GM21737 (cell line): Measurements from ENCODE around the gene EEF1A1.
"Not testable (repeated sequence)": the region's sequence is repeated elsewhere in the genome, so short reads cannot be mapped to it uniquely, and the experiment has no call there.

Experiments used
- ATAC-seq: cut with Tn5 transposase; IDR thresholded peaks from one replicate; pipeline ENCODE4 v1.9.1; 2021; ENCODE audit warnings: mild to moderate bottlenecking, moderate library complexity; ENCODE audit not compliant: unreplicated experiment

EEF1A1 gene

DNA sequence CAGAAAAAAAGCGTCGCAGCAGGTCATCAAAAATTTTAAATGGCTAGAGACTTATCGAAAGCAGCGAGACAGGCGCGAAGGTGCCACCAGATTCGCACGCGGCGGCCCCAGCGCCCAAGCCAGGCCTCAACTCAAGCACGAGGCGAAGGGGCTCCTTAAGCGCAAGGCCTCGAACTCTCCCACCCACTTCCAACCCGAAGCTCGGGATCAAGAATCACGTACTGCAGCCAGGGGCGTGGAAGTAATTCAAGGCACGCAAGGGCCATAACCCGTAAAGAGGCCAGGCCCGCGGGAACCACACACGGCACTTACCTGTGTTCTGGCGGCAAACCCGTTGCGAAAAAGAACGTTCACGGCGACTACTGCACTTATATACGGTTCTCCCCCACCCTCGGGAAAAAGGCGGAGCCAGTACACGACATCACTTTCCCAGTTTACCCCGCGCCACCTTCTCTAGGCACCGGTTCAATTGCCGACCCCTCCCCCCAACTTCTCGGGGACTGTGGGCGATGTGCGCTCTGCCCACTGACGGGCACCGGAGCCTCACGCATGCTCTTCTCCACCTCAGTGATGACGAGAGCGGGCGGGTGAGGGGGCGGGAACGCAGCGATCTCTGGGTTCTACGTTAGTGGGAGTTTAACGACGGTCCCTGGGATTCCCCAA, at the start of gene EEF1A1:
Gene EEF1A1, minus strand, starts transcription at position 345 of the 663 bp plus-strand sequence. CDS start 1,006 bp downstream, outside the sequence.
- peak; percentile 68 for ATAC-seq

DNA sequence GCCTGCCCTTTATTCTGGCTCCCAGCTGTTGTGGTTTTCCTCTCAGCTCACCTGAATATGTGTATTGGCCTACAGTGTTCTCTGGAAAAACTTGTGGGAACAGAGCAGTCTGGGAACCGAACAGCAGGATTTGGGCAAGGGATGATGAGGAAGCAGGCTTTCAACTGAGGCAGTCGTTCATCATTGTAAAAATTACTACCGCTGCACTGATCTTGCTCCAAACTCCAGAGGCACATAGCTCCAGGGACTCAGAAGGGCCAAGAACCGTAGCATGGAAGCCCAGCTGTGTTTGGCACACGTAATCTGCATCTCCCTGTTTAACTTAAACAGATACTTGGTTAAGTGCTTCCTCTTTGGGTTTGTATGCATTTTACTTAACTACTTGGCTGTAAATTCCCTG, 48.3 kb upstream of the EEF1A1 start:
- ATAC-seq, result no peak

DNA sequence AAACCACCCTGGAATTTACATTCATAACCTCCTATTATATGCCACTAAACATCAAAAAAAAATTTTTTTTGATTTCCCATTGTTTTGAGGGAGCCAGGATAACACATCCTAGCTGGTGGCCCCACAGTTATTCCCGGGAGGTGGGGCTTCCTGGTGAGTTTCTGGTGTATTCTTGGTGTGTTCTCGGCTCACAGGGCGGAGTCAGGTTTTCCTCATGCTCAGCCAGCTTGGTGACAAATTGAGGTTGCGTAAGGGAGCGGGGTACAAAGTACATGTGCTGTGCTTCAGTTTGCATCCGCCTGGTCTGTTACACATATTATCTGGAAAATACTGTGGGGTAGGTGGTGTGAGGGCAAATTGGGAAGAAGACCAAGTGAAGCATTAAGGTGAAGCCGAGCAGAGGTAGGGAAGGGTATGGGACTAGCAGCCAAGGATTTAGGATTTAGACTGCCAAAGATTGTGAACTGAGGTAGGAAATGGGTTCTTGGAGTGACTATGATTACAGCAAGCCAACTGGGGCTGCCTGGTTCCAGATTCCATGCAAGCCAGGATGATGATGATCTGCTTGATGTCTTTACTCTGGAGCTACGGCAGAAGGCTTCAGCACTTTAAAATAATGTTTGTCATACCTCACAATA, 46.2 kb upstream of the EEF1A1 start:
- ATAC-seq, result no peak

DNA sequence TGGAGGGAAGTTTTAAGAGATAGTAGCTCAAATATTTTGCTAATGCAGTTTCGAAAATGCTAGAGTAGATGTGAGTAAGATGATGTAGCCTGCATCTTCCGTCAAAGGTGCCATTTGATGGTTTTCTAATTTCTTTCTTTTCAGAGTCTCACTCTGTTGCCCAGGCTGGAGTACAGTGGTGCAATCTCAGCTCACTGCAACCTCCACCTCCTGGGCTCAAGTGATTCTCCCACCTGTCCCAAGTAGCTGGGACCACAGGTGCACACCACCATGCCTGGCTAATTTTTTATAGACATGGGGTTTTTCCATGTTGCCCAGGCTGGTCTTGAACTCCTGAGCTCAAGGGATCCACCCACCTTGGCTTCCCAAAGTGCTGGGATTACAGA, 45.6 kb upstream of the EEF1A1 start:
- ATAC-seq, result not testable (repeated sequence)

DNA sequence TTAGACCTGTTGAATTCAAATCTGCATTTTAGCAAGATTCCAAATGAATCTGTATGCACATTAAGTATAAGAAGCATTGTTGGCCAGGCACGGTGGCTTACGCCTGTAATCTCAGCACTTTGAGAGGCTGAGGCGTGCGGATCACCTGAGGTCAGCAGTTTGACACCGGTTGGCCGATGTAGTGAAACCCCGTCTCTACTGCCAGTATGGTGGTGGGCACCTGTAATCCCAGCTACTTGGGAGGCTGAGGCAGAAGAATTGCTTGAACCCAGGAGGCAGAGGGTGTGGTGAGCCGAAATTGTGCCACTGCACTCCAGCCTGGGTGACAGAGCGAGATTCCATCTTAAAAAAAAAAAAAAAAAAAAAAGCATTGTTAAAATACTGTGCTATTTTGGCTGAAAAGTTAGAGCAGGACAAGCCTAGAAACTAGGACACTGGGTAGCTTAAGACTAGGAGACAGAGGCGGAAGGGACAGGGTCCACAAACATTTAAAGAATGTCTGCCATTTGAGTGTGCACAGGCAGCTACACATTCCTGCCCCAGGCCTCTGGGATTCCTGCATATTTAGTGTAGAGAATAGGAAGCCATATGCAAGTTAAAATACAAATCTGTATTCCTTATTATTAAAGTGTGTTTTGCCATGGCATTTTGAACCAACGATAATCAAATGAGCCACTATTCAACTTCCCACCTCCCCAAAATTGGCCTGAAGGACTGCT, 45.1 kb upstream of the EEF1A1 start:
- no peak for ATAC-seq

DNA sequence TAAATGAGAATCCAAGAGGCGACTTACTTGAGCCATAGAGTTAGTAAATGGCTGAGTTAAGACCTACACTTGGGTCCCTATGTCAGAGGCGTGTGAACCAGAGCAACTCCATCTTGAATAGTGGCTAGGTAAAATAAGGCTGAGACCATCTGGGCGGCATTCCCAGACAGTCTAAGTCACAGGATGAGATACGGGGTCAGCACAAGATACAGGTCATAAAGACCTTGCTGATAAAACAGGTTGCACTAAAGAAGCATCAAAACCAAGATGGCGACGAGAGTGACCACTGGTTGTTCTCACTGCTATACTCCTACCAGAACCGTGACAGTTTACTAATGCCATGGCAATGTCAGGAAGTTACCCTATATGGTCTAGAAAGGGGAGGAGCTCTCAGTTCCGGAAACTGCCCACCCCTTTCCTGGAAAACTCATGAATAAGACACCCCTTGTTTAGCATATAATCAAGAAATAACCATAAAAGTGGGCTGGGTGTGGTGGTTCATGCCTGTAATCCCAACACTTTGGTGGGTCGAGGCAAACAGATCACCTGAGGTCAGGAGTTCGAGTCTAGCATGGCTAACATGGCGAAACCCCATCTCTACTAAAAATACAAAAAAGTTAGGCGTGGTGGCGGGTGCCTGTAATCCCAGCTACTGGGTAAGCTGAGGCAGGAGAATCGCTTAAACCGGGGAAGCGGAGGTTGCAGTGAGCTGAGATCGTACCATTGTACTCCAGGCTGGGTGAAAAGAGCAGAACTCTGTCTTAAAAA, 43.9 kb upstream of the EEF1A1 start:
- ATAC-seq, result no peak

DNA sequence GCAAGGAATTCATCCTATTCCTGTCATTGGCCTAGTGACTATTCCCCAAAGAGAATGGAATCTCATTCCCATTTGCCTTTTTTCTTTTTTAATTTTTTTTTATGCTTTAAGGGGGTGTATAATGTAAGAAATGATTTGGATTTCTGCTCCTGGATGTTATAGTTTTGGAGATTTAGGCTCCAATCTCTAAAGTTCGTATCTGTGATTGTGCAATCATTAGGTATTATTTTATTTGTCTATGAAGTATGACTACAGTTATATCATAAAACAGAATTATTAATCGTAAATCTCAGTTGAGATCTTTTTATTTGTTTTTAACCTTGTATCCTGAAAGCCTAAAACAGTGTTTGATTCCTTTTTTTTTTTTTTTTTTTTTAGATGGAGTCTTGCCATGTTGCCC, 41.7 kb upstream of the EEF1A1 start:
- ATAC-seq, result no peak

DNA sequence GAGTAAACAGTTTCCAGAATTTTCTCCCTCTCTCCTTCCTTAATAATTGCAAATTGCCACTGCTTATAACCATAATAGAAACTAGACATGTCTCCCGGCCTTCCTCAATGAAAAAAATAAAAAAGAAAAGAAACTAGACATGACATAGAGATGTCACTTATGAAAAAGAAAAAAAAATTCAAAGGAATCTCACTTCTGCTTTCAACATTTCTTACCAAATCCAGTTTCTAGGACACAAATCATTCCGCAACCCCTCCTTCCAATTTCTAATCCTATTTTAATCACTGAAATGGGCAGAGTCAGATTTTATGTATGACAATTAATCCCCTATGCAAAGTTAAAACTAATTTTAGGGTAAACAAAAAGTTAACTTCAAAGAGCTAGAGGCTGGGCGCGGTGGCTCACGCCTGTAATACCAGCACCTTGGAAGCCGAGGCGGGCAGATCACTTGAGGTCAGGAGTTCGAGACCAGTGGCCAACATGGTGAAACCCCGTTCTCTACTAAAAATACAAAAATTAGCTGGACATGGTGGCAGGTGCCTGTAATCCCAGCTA, 40.1 kb upstream of the EEF1A1 start:
- ATAC-seq, result no peak

DNA sequence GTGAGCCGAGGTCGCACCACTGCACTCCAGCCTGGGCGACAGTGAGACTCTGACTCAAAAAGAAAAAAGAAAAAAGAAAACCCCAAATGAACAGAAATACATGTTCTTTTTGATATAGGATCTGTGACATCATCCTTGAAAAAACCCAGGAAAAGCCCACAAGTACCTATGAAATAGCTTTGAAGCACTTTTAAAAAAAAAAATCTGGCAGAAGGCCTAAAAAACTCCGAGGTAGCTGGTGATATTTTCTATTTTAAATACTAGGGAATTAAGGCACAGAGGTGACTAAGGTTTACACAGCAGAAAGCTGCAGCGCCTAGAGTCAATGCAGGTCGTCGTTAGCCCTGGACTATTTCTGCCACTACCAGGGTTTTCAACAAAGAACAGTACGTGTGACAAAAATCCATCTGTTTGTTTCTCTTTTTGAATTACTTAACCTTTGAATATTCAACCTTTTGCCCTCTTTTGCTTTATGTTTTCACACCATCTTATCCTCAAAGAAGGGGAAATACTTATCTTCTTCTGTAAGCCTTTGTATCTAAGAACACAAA, 39.4 kb upstream of the EEF1A1 start:
- ATAC-seq, result no peak

DNA sequence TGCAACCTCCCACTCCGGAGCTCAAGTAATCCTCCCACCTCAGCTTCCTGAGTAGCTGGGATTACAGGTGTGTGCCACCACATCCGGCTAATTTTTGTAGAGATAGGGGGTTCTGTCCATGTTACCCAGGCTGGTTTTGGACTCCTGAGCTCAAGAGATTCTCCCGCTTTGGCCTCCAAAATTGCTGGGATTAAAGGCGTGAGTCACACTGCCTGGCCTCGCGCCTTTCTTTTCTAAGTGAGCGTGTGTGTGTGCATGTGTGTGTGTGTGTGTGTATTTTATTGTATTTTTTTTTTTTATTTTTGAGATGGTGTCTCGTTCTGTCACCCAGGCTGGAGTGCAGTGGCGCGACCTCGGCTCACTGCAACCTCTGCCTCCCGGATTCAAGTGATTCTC, 38.6 kb upstream of the EEF1A1 start:
- ATAC-seq, result not testable (repeated sequence)

DNA sequence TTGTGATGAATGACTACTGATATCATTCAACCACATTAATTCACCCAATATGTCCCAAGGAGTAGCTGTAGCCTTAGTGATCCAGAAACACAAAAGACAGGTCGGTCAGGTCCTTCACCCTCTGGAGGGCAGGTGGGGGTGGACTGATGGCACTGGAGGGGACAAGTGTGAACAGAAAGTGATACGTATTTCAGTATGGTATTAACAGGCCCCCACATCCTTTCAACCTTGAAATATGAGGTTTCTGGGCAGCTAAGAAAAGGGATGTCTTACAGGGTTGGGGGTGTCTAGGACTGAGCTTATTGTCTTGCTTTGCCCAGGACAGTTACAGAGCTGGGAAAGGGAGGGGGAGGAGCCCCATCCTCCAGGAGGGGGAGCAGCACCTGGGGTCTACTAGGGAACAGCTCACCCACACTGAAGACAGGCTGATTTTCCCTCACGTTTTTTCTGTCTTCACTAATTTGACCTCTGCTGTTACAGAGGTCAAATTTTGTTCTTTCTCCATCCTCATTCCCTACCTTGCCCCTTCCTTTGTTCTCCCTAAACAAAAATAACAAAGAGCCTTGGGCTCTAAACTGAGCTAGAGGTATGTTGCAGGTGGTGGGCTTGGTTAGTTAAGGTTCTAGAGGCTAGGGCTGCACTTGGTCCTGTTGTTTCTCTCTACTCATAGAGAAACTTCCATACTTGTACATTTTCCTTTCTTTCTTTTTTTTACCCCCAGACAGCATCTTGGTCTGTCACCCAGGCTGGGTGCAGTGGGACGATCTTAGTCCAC, 38.0 kb upstream of the EEF1A1 start:
- peak; percentile 47 for ATAC-seq

DNA sequence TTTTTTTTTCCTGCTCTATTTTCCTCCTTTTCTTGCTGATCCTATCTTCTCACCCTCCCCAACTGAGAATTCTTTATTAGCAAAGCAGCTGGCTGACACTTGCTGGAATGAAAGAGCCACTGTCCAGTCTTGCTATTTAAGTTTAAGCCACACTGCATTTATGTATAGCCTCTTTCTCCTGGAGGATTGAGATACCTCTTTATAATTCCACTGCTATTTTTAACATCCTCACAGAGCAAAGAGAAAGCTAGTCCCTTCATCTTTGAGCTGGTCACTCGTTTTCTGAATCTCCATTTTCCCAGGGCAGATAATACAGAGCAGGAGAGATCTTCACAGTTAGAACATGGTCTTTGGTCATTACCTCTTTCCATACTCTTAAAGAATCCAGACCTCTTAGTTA, 36.0 kb upstream of the EEF1A1 start:
- ATAC-seq, result no peak

DNA sequence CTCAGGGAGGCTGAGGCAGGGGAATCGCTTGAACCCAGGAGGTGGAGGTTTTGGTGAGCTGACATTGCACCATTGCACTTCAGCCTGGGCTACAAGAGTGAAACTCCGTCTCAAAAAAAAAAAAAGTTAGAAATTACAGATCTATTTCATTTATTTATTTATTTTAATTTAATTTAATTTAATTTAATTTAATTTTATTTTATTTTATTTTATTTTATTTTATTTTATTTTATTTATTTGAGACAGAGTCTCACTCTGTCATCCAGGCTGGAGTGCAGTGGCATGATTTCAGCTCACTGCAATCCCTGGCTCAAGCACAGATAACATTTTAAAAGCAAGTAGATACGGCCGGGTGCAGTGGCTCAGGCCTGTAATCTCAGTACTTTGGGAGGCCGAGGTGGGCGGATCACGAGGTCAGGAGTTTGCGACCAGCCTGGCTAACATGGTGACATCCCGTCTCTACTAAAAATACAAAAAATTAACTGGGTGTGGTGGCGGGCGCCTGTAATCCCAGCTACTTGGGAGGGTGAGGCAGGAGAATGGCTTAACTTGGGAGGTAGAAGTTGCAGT, 34.6 kb upstream of the EEF1A1 start:
- ATAC-seq, result not testable (repeated sequence)

DNA sequence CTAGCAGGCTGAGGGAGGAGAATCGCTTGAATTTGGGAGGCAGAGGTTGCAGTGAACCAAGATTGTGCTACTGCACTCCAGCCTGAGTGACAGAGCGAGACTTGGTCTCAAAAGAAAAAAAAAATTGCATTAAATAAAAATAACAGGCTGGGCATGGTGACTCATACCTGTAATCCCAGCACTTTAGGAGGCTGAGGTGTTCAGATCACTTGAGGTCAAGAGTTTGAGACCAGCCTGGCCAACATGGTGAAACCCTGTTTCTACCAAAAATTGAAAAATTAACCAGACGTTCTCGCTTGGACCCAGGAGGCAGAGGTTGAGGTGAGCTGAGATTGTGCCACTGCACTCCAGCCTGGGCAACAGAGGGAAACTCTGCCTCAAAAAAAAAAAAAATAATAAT, 30.3 kb upstream of the EEF1A1 start:
- ATAC-seq, result not testable (repeated sequence)

DNA sequence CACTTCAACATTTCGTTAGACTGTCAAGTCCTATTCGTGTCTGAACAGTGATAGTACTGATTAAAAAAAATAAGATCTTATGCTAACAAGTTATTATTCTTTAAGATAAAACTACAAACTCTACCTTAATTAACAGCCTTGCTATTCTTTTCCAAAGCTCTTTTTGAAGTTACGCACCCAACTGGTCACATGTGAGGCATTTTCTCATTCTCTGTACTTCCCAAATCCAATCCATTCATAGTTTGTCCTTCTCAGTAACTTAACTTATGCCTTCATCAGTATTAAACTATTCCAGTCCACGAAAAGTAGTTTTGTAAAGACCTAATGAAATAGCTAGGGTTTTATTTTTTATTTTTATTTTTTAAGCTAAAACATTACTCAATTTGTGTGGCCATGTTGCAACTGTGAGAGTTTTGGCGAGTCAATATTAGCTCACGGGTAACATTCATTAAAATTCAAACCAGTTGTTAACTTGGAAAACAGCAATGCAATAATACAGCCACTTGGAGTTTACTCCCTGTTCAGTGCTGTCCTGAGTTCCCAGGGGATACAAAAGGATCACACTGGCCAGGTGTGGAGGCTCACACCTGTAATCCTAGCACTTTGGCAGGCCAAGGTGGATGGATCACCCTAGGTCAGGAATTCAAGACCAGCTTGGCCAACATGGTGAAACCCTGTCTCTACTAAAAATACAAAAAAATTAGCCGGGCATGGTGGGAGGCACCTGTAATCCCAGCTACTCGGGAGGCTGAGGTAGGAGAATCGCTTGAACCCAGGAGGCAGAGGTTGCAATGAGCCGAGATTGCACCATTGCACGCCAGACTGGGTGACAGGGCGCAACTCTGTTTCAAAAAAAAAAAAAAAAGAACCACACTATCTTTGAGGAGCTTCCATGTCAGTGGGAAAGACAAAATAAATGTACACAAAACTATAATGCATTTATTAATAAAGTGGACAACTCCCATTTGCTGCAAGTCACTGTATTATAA, 27.9 kb upstream of the EEF1A1 start:
- no peak for ATAC-seq

DNA sequence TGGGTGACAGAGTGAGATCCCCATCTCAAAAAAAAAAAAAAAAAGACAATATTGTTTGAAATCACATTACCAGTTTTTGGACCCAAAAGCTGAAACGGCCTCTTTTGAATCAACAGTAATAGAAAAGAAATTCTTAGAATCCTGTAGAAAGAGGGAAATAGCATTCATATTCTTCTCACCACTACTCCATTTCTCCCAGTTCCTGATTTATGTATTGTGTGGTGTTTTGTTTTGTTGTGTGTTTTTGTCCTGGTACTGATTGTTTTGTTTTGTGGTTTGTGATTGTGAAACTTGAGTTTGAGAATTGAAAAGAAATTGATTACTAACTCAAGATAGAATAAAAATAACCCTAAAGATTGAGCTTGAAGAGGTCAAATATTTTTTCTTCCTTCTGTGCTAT, 26.2 kb upstream of the EEF1A1 start:
- ATAC-seq, result no peak

DNA sequence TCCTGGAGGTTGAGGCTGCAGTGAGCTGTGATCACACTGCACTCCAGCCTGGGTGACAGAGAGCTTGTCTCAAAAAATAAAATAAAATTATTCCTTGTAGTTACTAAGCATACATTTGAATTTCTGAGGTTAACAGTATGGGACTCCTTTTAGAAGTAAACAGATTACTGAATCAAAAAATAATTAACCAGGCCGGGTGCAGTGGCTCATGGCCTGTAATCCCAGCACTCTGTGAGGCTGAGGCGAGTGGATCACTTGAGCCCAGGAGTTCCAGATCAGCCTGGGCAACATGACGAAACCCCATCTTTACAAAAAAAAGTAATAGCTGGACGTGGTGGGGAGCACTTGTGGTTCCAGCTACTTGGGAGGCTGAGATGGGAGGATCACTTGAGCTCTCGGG, 22.1 kb upstream of the EEF1A1 start:
- ATAC-seq, result no peak

DNA sequence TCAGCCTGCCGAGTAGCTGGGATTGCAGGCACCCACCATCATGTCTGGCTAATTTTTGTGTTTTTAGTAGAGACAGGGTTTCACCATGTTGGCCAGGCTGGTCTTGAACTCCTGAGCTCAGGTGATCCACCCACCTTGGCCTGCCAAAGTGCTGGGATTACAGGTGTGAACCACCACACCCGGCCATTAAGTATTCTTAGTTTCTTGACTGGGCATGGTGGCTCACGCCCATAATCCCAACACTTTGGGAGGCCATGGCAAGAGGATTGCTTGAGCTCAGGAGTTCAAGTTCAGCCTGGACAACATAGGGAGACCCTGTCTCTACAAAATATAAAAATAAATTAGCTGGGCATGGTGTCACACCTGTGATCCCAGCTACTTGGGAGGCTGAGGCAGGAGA, 21.6 kb upstream of the EEF1A1 start:
- not testable (repeated sequence) for ATAC-seq
